Measurements from ENCODE around the gene FIBCD1. TPM values are rescaled to one million over a fixed set of nuclear protein-coding genes. Genes with fewer than 3 reads are reported as not detected.

The FIBCD1 gene
- total RNA-seq, 1 donor, result 5.1 TPM

GRCh38 chr9:130981756-130982137 lies 42.7 kb upstream of the FIBCD1 start:
- TF ChIP-seq CTCF (IDR thresholded peaks at IDR 0.05; ENCODE audit: extremely low read depth, low read depth, low read length), result no peak
- no peaks in the 10 kb centered on the region for H3K4me1 ChIP-seq (ENCODE audit: insufficient read depth, low read length)

GRCh38 chr9:130981002-130981755 lies 42.1 kb upstream of the FIBCD1 start:
- H3K4me2 ChIP-seq (ENCODE audit: insufficient read depth, low read length), result no peak overlapping the region
- no peaks in the 10 kb centered on the region for H4K20me1 ChIP-seq (ENCODE audit: insufficient read depth, low read length)
- no peak overlapping the region for H3K27ac ChIP-seq (ENCODE audit: low read depth, low read length)
- no peaks in the 10 kb centered on the region for H3K4me1 ChIP-seq (ENCODE audit: insufficient read depth, low read length)
- peak; percentile 31 for DNase-seq (ENCODE audit: insufficient read length, low spot score, missing footprints)
- H3K9me3 ChIP-seq (ENCODE audit: low read depth, low read length), result no peaks in the 10 kb centered on the region
- no peak for TF ChIP-seq CTCF (IDR thresholded peaks at IDR 0.05; ENCODE audit: extremely low read depth, low read depth, low read length)
- H3K79me2 ChIP-seq (ENCODE audit: insufficient read depth, low read length), result no peaks in the 10 kb centered on the region
- no peak overlapping the region for H3K4me3 ChIP-seq (ENCODE audit: insufficient read depth, low read length)
- H3K27me3 ChIP-seq (ENCODE audit: insufficient read depth, low read length), result peaks cover 48% of the 10 kb centered on the region
- no peaks in the 10 kb centered on the region for H3K36me3 ChIP-seq (ENCODE audit: insufficient read depth, low read length)
- H2AFZ ChIP-seq (ENCODE audit: low read length), result no peak overlapping the region

More at GRCh38 chr9:130981756-130982137, 42.7 kb upstream of the FIBCD1 start:
- Histone ChIP-seq H3K79me2 (ENCODE audit: insufficient read depth, low read length) (no peaks in the 10 kb centered on the region), H3K9me3 (ENCODE audit: low read depth, low read length) (no peaks in the 10 kb centered on the region), H3K27ac (ENCODE audit: low read depth, low read length) (no peak overlapping the region), H2AFZ (ENCODE audit: low read length) (no peak overlapping the region), H3K36me3 (ENCODE audit: insufficient read depth, low read length) (no peaks in the 10 kb centered on the region), H3K27me3 (ENCODE audit: insufficient read depth, low read length) (peaks cover 50% of the 10 kb centered on the region), H3K4me2 (ENCODE audit: insufficient read depth, low read length) (no peak overlapping the region), H4K20me1 (ENCODE audit: insufficient read depth, low read length) (no peaks in the 10 kb centered on the region), H3K4me3 (ENCODE audit: insufficient read depth, low read length) (no peak overlapping the region)
- peak; percentile 44 for DNase-seq (ENCODE audit: insufficient read length, low spot score, missing footprints)

- Histone ChIP-seq H4K20me1 (ENCODE audit: insufficient read depth, low read length) (no peaks in the 10 kb centered on the region), H3K4me3 (ENCODE audit: insufficient read depth, low read length) (no peak overlapping the region), H3K27me3 (ENCODE audit: insufficient read depth, low read length) (peaks cover 46% of the 10 kb centered on the region), H3K4me1 (ENCODE audit: insufficient read depth, low read length) (no peaks in the 10 kb centered on the region), H3K27ac (ENCODE audit: low read depth, low read length) (no peak overlapping the region), H2AFZ (ENCODE audit: low read length) (no peak overlapping the region), H3K79me2 (ENCODE audit: insufficient read depth, low read length) (no peaks in the 10 kb centered on the region), H3K36me3 (ENCODE audit: insufficient read depth, low read length) (no peaks in the 10 kb centered on the region), H3K9me3 (ENCODE audit: low read depth, low read length) (no peaks in the 10 kb centered on the region), H3K4me2 (ENCODE audit: insufficient read depth, low read length) (no peak overlapping the region)
- TF ChIP-seq CTCF (IDR thresholded peaks at IDR 0.05; ENCODE audit: extremely low read depth, low read depth, low read length), result no peak
- peak; percentile 29 for DNase-seq (ENCODE audit: insufficient read length, low spot score, missing footprints)
These were observed 41.5 kb upstream of the FIBCD1 start for GRCh38 chr9:130980526-130980925.

- Histone ChIP-seq H3K4me2 (ENCODE audit: insufficient read depth, low read length) (no peak overlapping the region), H3K79me2 (ENCODE audit: insufficient read depth, low read length) (no peaks in the 10 kb centered on the region), H3K4me1 (ENCODE audit: insufficient read depth, low read length) (no peaks in the 10 kb centered on the region), H3K27ac (ENCODE audit: low read depth, low read length) (no peak overlapping the region), H3K36me3 (ENCODE audit: insufficient read depth, low read length) (no peaks in the 10 kb centered on the region), H2AFZ (ENCODE audit: low read length) (no peak overlapping the region), H4K20me1 (ENCODE audit: insufficient read depth, low read length) (no peaks in the 10 kb centered on the region), H3K4me3 (ENCODE audit: insufficient read depth, low read length) (no peak overlapping the region), H3K27me3 (ENCODE audit: insufficient read depth, low read length) (peaks cover 49% of the 10 kb centered on the region), H3K9me3 (ENCODE audit: low read depth, low read length) (no peaks in the 10 kb centered on the region)
- peak; percentile 82 for DNase-seq (ENCODE audit: insufficient read length, low spot score, missing footprints)
- no peak for TF ChIP-seq CTCF (IDR thresholded peaks at IDR 0.05; ENCODE audit: extremely low read depth, low read depth, low read length)
These were observed 40.7 kb upstream of the FIBCD1 start for GRCh38 chr9:130979591-130980385.
